GM12864 (cell line): ENCODE measurements around the gene UBE2D1.
"Not testable (repeated sequence)": the region's sequence is repeated elsewhere in the genome, so short reads cannot be mapped to it uniquely, and the experiment has no call there.

ENCODE experiments used
- DNase-seq: peaks from one replicate; pipeline ENCODE4 v3.0.0-alpha.2; 2011; ENCODE audit warnings: low read depth
- H3K4me3 ChIP-seq: 2 replicates; pipeline ENCODE4 v1.5.1; 2011; ENCODE audit warnings: mild to moderate bottlenecking, low read depth, low read length, control low read depth
- TF ChIP-seq, protein P1 (sequence below): IDR thresholded peaks from 2 replicates; pipeline ENCODE4 v1.5.1; 2011; ENCODE audit warnings: low read depth, mild to moderate bottlenecking, moderate library complexity, low read length, control low read depth, inconsistent platforms; ENCODE audit errors: missing control alignments

UBE2D1 gene

DNA sequence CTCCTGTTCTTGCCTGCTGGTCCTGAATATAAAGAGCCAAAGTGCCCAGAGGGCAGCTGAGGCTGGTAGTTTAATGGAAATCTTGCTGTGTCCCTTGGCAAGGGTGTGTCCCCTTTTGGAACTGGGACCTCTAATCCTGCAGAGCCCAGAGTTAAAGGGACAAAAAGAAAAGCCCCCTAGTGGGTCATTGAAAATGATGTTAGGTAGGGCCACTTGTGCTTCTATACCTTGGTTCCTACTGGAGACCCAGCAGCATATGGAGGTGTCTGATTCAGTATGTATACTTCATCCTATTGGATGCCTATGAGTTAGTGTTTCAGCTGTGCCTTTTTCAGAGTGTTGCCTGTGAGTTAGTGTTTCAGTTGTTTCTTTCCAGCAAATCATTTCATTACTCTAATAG lies 81.0 kb downstream of the UBE2D1 start:
- H3K4me3 ChIP-seq: no peak overlapping the region
- TF ChIP-seq, protein P1, sequence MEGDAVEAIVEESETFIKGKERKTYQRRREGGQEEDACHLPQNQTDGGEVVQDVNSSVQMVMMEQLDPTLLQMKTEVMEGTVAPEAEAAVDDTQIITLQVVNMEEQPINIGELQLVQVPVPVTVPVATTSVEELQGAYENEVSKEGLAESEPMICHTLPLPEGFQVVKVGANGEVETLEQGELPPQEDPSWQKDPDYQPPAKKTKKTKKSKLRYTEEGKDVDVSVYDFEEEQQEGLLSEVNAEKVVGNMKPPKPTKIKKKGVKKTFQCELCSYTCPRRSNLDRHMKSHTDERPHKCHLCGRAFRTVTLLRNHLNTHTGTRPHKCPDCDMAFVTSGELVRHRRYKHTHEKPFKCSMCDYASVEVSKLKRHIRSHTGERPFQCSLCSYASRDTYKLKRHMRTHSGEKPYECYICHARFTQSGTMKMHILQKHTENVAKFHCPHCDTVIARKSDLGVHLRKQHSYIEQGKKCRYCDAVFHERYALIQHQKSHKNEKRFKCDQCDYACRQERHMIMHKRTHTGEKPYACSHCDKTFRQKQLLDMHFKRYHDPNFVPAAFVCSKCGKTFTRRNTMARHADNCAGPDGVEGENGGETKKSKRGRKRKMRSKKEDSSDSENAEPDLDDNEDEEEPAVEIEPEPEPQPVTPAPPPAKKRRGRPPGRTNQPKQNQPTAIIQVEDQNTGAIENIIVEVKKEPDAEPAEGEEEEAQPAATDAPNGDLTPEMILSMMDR: no peak
- no peak for DNase-seq

DNA sequence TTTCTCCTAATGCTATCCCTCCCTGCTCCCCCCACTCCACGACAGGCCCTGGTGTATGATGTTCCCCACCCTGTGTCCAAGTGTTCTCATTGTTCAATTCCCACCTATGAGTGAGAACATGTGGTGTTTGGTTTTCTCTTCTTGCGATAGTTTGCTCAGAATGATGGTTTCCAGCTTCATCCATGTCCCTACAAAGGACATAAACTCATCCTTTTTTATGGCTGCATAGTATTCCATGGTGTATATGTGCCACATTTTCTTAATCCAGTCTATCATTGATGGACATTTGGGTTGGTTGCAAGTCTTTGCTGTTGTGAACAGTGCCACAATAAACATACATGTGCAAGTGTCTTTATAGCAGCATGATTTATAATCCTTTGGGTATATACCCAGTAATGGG lies 83.1 kb downstream of the UBE2D1 start:
- not testable (repeated sequence) for DNase-seq, H3K4me3 ChIP-seq
